Measurements from ENCODE around the gene CORO2B.
"Not testable (repeated sequence)": the region's sequence is repeated elsewhere in the genome, so short reads cannot be mapped to it uniquely, and the experiment has no call there.

CORO2B gene

DNA sequence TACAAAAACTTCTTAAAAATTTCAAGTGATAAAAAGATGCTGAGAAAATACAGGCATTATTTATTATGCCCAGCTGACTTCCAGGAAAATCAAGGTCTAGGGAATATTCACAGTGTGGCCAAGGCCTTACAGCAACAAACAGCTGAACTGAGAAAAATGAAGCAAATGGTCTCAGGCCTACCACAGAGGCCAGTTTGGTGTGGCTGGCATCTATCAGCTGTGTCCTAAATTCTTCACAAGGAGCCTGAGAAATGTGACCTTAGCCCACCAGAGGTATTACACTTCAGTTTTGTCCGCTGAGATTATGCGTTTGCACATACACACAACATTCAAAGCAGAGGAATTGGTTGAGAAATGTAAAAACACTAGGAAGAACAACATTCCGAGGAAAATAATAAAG lies 164.5 kb downstream of the CORO2B start:
- DNase-seq, result no peak

- DNase-seq, result no peak
Observed at GRCh38 chr15:68749365-68749764, 170.6 kb downstream of the CORO2B start.

- DNase-seq, result no peak
Observed at GRCh38 chr15:68749793-68750192, 171.0 kb downstream of the CORO2B start.

GRCh38 chr15:68751622-68752021 lies 172.8 kb downstream of the CORO2B start:
- no peak for DNase-seq

DNA sequence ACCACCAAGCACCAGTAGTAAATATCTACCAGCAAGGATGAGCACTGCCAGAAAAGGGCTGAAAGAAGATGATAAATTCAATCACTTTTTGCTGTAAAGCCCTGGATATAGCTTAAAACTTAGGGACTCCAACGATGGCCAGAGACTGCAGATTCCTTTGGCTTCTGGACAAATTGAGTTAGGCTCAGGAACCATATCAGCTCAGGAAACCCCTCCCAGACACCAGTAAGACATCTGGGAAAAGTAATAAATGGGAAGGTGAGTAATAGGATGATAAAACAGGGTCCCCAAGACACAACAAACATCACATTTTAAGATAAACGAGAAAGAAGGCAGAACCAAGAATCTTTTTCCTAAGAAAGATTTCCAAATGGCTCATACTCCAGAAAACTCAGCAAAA lies 176.9 kb downstream of the CORO2B start:
- DNase-seq, result no peak

DNA sequence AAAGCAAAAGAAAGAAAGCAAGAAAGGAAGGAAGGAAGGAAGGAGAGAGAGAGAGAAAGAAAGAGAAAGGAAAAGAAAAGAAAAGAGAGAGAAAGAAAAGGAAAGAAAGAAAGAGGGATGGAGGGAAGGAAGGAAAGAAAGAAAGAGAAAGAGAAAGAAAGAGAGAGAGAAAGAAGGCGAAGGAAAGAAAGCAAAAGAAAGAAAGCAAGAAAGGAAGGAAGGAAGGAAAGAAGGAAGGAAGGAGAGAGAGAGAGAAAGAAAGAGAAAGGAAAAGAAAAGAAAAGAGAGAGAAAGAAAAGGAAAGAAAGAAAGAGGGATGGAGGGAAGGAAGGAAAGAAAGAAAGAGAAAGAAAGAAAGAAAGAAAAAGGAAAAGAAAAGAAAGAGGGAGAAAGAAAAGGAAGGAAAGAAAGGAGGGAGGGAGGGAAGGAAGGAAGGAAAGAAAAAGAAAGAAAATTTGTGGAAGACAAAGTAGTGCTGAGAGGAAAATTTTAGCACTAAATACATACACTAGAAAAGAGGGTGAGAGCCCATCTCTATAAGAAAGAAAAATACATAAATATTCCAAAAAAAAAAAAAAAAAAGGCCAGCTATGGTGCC lies 181.3 kb downstream of the CORO2B start:
- DNase-seq, result not testable (repeated sequence)

- no peak for DNase-seq
Observed at GRCh38 chr15:68763063-68763462, 184.3 kb downstream of the CORO2B start.

- no peak for DNase-seq
Observed at GRCh38 chr15:68764090-68764489, 185.3 kb downstream of the CORO2B start.

DNA sequence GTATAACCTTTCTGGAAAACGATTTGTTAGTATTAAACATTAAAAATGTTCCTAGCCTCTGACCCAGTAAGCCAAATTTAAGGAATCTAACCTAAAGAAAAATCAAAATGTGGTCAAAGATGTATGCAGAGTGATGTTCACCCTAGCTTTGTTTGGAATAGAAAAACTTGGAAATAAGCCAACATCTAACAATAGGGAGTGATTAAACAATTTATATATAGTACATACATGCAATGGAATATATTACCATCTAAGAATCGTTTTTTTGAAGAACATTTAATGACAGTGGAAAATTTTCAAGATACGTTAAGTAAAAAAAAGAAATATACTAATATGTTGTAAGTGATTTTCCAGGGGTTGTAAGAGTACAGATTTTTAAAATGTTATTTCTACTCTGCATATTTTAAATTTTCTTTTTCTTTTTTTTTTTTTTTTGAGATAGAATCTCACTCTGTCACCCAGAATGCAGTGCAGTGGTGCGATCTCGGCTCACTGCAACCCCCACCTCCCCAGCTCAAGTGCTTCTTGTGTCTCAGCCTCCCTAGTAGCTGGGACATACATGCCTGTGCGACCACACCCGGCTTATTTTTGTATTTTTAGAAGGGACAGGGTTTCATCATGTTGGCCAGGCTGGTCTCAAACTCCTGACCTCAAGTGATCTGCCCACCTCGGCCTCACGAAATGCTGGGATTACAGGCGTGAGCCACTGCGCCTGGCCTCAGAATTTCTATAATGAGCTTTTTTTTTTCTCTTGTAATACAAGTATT lies 187.0 kb downstream of the CORO2B start:
- DNase-seq, result no peak

GRCh38 chr15:68767833-68768232 lies 189.0 kb downstream of the CORO2B start:
- no peak for DNase-seq

DNA sequence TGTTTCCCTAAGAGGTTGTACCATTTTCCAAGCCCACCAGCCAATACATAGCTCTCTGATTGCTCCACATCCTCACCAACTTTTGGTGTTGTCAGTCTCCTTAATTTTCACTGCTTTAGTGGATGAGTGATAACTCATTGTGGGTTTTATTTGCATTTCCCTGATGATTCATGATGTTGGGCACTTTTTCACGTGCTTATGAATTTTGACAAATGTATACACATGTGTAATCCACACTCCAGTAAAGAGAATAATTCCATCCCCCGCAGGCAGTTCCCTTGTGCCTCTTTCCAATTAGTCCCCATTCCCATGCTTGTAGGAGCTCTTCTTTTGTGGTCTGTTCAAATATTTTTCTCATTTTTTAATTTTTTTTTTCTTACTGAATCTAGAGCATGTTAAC lies 189.5 kb downstream of the CORO2B start:
- no peak for DNase-seq

- no peak for DNase-seq
Observed at GRCh38 chr15:68769702-68770101, 190.9 kb downstream of the CORO2B start.

GRCh38 chr15:68770216-68770615 lies 191.4 kb downstream of the CORO2B start:
- no peak for DNase-seq

GRCh38 chr15:68773036-68773435 lies 194.2 kb downstream of the CORO2B start:
- no peak for DNase-seq

- DNase-seq, result no peak
Observed at GRCh38 chr15:68774120-68774519, 195.3 kb downstream of the CORO2B start.

DNA sequence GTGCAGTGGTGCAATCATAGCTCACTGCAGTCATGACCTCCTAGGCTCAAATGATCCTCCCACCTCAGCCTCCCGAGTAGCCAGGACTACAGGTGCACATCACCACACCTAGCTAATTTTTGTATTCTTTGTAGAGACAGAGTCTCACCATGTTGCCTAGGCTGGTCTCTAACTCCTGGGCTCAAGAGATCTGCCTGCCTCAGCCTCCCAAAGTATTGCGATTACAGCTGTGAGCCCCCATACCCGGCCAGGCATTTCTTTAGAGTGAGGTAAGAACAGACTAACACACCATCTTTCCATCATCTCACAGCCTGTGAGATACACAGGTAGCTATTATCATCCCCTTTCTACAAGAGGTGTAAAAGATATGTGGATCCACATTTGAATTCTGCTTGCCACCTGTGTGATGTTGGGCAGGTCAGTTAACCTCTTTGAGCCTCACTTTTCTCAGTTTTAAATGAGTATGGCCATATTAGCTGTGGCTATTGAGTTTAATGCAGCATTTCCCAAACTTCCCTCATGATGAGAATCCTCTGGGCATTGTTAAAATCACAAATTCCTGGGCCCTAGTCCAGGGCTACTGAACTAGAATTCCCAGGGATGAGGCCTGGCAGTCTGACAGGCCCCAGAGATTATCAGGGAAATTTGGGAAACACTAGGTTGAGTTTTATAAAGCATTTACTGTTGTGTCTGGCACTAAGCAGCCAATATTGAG lies 195.9 kb downstream of the CORO2B start:
- no peak for DNase-seq

- no peak for DNase-seq
Observed at GRCh38 chr15:68775236-68775577, 196.4 kb downstream of the CORO2B start.

- no peak for DNase-seq
Observed at GRCh38 chr15:68775671-68776476, 197.1 kb downstream of the CORO2B start.

GRCh38 chr15:68776477-68777270 lies 197.9 kb downstream of the CORO2B start:
- DNase-seq, result no peak
